ENCODE measurements around the gene KSR2.

KSR2 gene

GRCh38 chr12:117526757-117527478 lies 441.9 kb downstream of the KSR2 start:
- no peak for DNase-seq (ENCODE audit: low spot score)

GRCh38 chr12:117525766-117526165 lies 443.0 kb downstream of the KSR2 start:
- DNase-seq (ENCODE audit: low spot score), result no peak

GRCh38 chr12:117524806-117525205 lies 444.0 kb downstream of the KSR2 start:
- DNase-seq (ENCODE audit: low spot score), result no peak

GRCh38 chr12:117523971-117524370 lies 444.8 kb downstream of the KSR2 start:
- DNase-seq (ENCODE audit: low spot score), result no peak

GRCh38 chr12:117522559-117522958 lies 446.2 kb downstream of the KSR2 start:
- no peak for DNase-seq (ENCODE audit: low spot score)

GRCh38 chr12:117521867-117522266 lies 446.9 kb downstream of the KSR2 start:
- DNase-seq (ENCODE audit: low spot score), result no peak

GRCh38 chr12:117521346-117521745 lies 447.4 kb downstream of the KSR2 start:
- no peak for DNase-seq (ENCODE audit: low spot score)

GRCh38 chr12:117518594-117519270 lies 450.1 kb downstream of the KSR2 start:
- DNase-seq (ENCODE audit: low spot score), result no peak

GRCh38 chr12:117517219-117517739 lies 451.5 kb downstream of the KSR2 start:
- no peak for DNase-seq (ENCODE audit: low spot score)

GRCh38 chr12:117516034-117516433 lies 452.8 kb downstream of the KSR2 start:
- no peak for DNase-seq (ENCODE audit: low spot score)

GRCh38 chr12:117514016-117514415 lies 454.8 kb downstream of the KSR2 start:
- no peak for DNase-seq (ENCODE audit: low spot score)

GRCh38 chr12:117513353-117513752 lies 455.4 kb downstream of the KSR2 start:
- DNase-seq (ENCODE audit: low spot score), result no peak

GRCh38 chr12:117508468-117508867 lies 460.3 kb downstream of the KSR2 start:
- no peak for DNase-seq (ENCODE audit: low spot score)

GRCh38 chr12:117507548-117507947 lies 461.2 kb downstream of the KSR2 start:
- DNase-seq (ENCODE audit: low spot score), result no peak

GRCh38 chr12:117506333-117506732 lies 462.5 kb downstream of the KSR2 start:
- DNase-seq (ENCODE audit: low spot score), result no peak

- DNase-seq (ENCODE audit: low spot score), result no peak
Observed at GRCh38 chr12:117502633-117503032, 466.2 kb downstream of the KSR2 start.

GRCh38 chr12:117502233-117502632 lies 466.6 kb downstream of the KSR2 start:
- DNase-seq (ENCODE audit: low spot score), result no peak

- DNase-seq (ENCODE audit: low spot score), result no peak
Observed at GRCh38 chr12:117501076-117501869, 467.5 kb downstream of the KSR2 start.

GRCh38 chr12:117499759-117500485 lies 468.9 kb downstream of the KSR2 start:
- no peak for DNase-seq (ENCODE audit: low spot score)

GRCh38 chr12:117498880-117499279 lies 469.9 kb downstream of the KSR2 start:
- DNase-seq (ENCODE audit: low spot score), result no peak

- no peak for DNase-seq (ENCODE audit: low spot score)
Observed at GRCh38 chr12:117498256-117498655, 470.5 kb downstream of the KSR2 start.

- no peak for DNase-seq (ENCODE audit: low spot score)
Observed at GRCh38 chr12:117497407-117497806, 471.4 kb downstream of the KSR2 start.
